ENCODE results near the gene YY1. TPM values are rescaled to one million over a fixed set of nuclear protein-coding genes. Genes with fewer than 3 reads are reported as not detected.
A peak's percentile ranks its signal among the peaks of the same experiment; 100 is the strongest.

The YY1 gene
- total and polyA plus RNA-seq, 9 of the 15 experiments (the other 6 are each of a cell fraction or from before 2014, with no cell fraction given) = 20.8 to 74.2 (median 46.7) TPM

GRCh38 chr14:100292776-100293461, 54.0 kb downstream of the YY1 start:
- 0 out of 2 replicates have a peak, but pooled peaks have one; percentile 48 for TF ChIP-seq ZBTB33 (CRISPR knock-in tag; IDR thresholded peaks at IDR 0.05)
- TF ChIP-seq FOS (IDR thresholded peaks at IDR 0.05; ENCODE audit: extremely low read depth, insufficient read length) = no peak
- in situ Hi-C loops (cut with MboI) (no loop called here), intact Hi-C loops (cut with micrococcal nuclease) (no loop called here)
- no peaks in the 10 kb centered on the region for H3K9me3 ChIP-seq (replicated peaks; ENCODE audit: control insufficient read depth, insufficient read depth, low read depth, low read length)
- no peaks in the 10 kb centered on the region for H3K36me3 ChIP-seq (ENCODE audit: control insufficient read depth, insufficient read depth, low read length)
- no peaks in the 10 kb centered on the region for H4K20me1 ChIP-seq (replicated peaks; ENCODE audit: control insufficient read depth, insufficient read depth, low read length)
- WGBS (ENCODE audit: insufficient coverage, low coverage, missing lambda C conversion rate) = 85% methylated on average over 12 of the region's 42 CpGs
- BruUV-seq (replicated peaks) = no TSS peak
- no peak overlapping the region for H3K9ac ChIP-seq (ENCODE audit: insufficient read depth in 1 of 2, low read depth in 2 of 2, low read length in 2 of 2)
- H3K4me3 ChIP-seq = no peak overlapping the region
- no peak overlapping the region for H3K27ac ChIP-seq (ENCODE audit: extremely low read depth, low read depth, low read length)
- ChIA-PET POLR2A (no interaction called here), CTCF (ENCODE audit: low intra/inter-chr PET ratio) (no interaction called here)
- DNase-seq (ENCODE audit: extremely low read depth in 1 of 4, low spot score in 3 of 4) = no peak
- no peak overlapping the region for H3K4me2 ChIP-seq (ENCODE audit: insufficient read depth, low read length)
- H2AFZ ChIP-seq (ENCODE audit: low read depth, low read length) = no peak overlapping the region
- no peaks in the 10 kb centered on the region for H3K79me2 ChIP-seq (ENCODE audit: control insufficient read depth, insufficient read depth, low read length)
- H3K9me1 ChIP-seq (ENCODE audit: control insufficient read depth, insufficient read depth, low read length) = no peaks in the 10 kb centered on the region
- no peak for FAIRE-seq
- ATAC-seq = no peak
- H3K4me1 ChIP-seq (replicated peaks in 1 of 2; ENCODE audit: control insufficient read depth in 2 of 2, insufficient read depth in 2 of 2, low read length in 2 of 2) = peaks cover 6 to 34% of the 10 kb centered on the region in 2 experiments; a peak in 4 of 5 replicates
- H3K27me3 ChIP-seq (ENCODE audit: control insufficient read depth in 2 of 2, insufficient read depth in 2 of 2, low read length in 2 of 2) = no peaks in the 10 kb centered on the region
